HepG2 (cell line): ENCODE data around the gene SEMA4B. TPM values are rescaled to one million over a fixed set of nuclear protein-coding genes. Genes with fewer than 3 reads are reported as not detected.

Experiments used
- CBX5 ChIP-seq: sonication (generic); formaldehyde crosslinking; IDR thresholded peaks from 2 replicates; pipeline ENCODE4 v1.4.0; 2020; ENCODE audit warnings: missing genetic modification reagents, borderline replicate concordance
- DNMT1 ChIP-seq: sonication (generic); formaldehyde crosslinking; IDR thresholded peaks from 2 replicates; pipeline ENCODE4 v1.5.1; 2020; ENCODE audit warnings: mild to moderate bottlenecking, missing genetic modification reagents
- FOXK1 ChIP-seq: sonication (generic); formaldehyde crosslinking; IDR thresholded peaks from 2 replicates; pipeline ENCODE4 v1.4.0; 2020; ENCODE audit warnings: low read depth, missing genetic modification reagents, borderline replicate concordance
- HES4 ChIP-seq: sonication (generic); formaldehyde crosslinking; IDR thresholded peaks from 2 replicates; pipeline ENCODE4 v1.9.0; 2021; ENCODE audit warnings: mild to moderate bottlenecking, missing genetic modification reagents, borderline replicate concordance
- HOXA7 ChIP-seq: sonication (generic); formaldehyde crosslinking; IDR thresholded peaks from 2 replicates; pipeline ENCODE4 v1.8.1; 2022; ENCODE audit warnings: mild to moderate bottlenecking, missing genetic modification reagents, moderate library complexity
- IKZF5 ChIP-seq: IDR thresholded peaks from 2 replicates; pipeline ENCODE4 v1.6.1; 2018; ENCODE audit warnings: missing genetic modification reagents, mild to moderate bottlenecking, missing compliant biosample characterization
- KDM2A ChIP-seq: sonication (generic); formaldehyde crosslinking; IDR thresholded peaks from 2 replicates; pipeline ENCODE4 v1.4.0; 2020; ENCODE audit warnings: low read depth, missing genetic modification reagents, borderline replicate concordance
- MEF2D ChIP-seq: sonication (generic); formaldehyde crosslinking; IDR thresholded peaks from 2 replicates; pipeline ENCODE4 v1.5.1; 2020; ENCODE audit warnings: mild to moderate bottlenecking, missing genetic modification reagents
- MYPOP ChIP-seq: sonication (generic); formaldehyde crosslinking; IDR thresholded peaks from 2 replicates; pipeline ENCODE4 v1.8.1; 2023; ENCODE audit warnings: mild to moderate bottlenecking, moderate library complexity, missing genetic modification reagents
- NFYB ChIP-seq: sonication (generic); formaldehyde crosslinking; IDR thresholded peaks from 2 replicates; pipeline ENCODE4 v1.4.0; 2020; ENCODE audit warnings: missing genetic modification reagents
- NKX3-1 ChIP-seq: sonication (generic); formaldehyde crosslinking; IDR thresholded peaks from 2 replicates; pipeline ENCODE4 v1.5.0; 2020; ENCODE audit warnings: missing genetic modification reagents
- RARA ChIP-seq: IDR thresholded peaks from 2 replicates; pipeline ENCODE4 v1.6.1; 2016; ENCODE audit warnings: missing genetic modification reagents, missing compliant biosample characterization
- RBFOX2 ChIP-seq: fragments of 200-400 bp; formaldehyde crosslinking; IDR thresholded peaks from 2 replicates; pipeline ENCODE4 v1.6.1; 2017; ENCODE audit warnings: low read depth, mild to moderate bottlenecking, low read length
- SAP130 ChIP-seq: IDR thresholded peaks from 2 replicates; pipeline ENCODE4 v1.6.1; 2016; ENCODE audit warnings: low read depth
- SETDB1 ChIP-seq: sonication (generic); formaldehyde crosslinking; IDR thresholded peaks from 2 replicates; pipeline ENCODE4 v1.5.1; 2020; ENCODE audit warnings: missing genetic modification reagents, mild to moderate bottlenecking, borderline replicate concordance
- ZBTB26 ChIP-seq: IDR thresholded peaks from 2 replicates; pipeline ENCODE4 v1.6.1; 2016; ENCODE audit warnings: missing compliant biosample characterization, missing genetic modification reagents, borderline replicate concordance
- ZBTB34 ChIP-seq: sonication (generic); formaldehyde crosslinking; IDR thresholded peaks from 2 replicates; pipeline ENCODE4 v1.8.0; 2022; ENCODE audit warnings: mild to moderate bottlenecking, missing genetic modification reagents
- ZMYM3 ChIP-seq: sonication (generic); formaldehyde crosslinking; IDR thresholded peaks from 2 replicates; pipeline ENCODE4 v1.5.1; 2020; ENCODE audit warnings: mild to moderate bottlenecking, missing genetic modification reagents
- ZMYM4 ChIP-seq: sonication (generic); formaldehyde crosslinking; IDR thresholded peaks from 2 replicates; pipeline ENCODE4 v1.8.1; 2023; ENCODE audit warnings: mild to moderate bottlenecking, missing genetic modification reagents
- ZNF34 ChIP-seq: sonication (generic); formaldehyde crosslinking; IDR thresholded peaks from 2 replicates; pipeline ENCODE4 v1.4.0; 2020; ENCODE audit warnings: mild to moderate bottlenecking, missing genetic modification reagents, borderline replicate concordance
- ZNF350 ChIP-seq: sonication (generic); formaldehyde crosslinking; IDR thresholded peaks from 2 replicates; pipeline ENCODE4 v1.4.0; 2020; ENCODE audit warnings: mild to moderate bottlenecking, low read depth, missing genetic modification reagents, borderline replicate concordance
- ZNF550 ChIP-seq: sonication (generic); formaldehyde crosslinking; IDR thresholded peaks from 2 replicates; pipeline ENCODE4 v1.4.0; 2020; ENCODE audit warnings: mild to moderate bottlenecking, missing genetic modification reagents, borderline replicate concordance
- ZNF552 ChIP-seq: sonication (generic); formaldehyde crosslinking; IDR thresholded peaks from 2 replicates; pipeline ENCODE4 v1.9.0; 2022; ENCODE audit warnings: missing genetic modification reagents, mild to moderate bottlenecking, borderline replicate concordance
- ZNF563 ChIP-seq: sonication (generic); formaldehyde crosslinking; IDR thresholded peaks from 2 replicates; pipeline ENCODE4 v1.8.0; 2022; ENCODE audit warnings: mild to moderate bottlenecking, moderate library complexity, missing genetic modification reagents
- ZNF709 ChIP-seq: sonication (generic); formaldehyde crosslinking; IDR thresholded peaks from 2 replicates; pipeline ENCODE4 v1.5.0; 2020; ENCODE audit warnings: mild to moderate bottlenecking, missing genetic modification reagents
- ZNF792 ChIP-seq: IDR thresholded peaks from 2 replicates; pipeline ENCODE4 v1.6.1; 2016
- polyA plus RNA-seq, 8 experiments: library from polyadenylated mRNA; depleted of rRNA in 3 of 8; stranded (reverse) in 7 of 8; unstranded in 1 of 8; fragments of >200 nt; fragmentation: Illumina TruSeq in 4 of 8; extraction: Trizol in 4 of 8; gene quantifications; 2 replicates each; pipeline versions ENCODE4 v1.2.1 to v1.2.3, GENCODE V29; 2011 to 2016; ENCODE audit warnings: low read depth in 4 of 8, missing spikeins in 1 of 8, mixed read lengths in 1 of 8; ENCODE audit not compliant: insufficient read depth in 1 of 8
- total RNA-seq, 5 experiments: library from RNA; depleted of rRNA; stranded (reverse); fragments of >200 nt; fragmentation: Illumina TruSeq; extraction: Trizol; gene quantifications; 2 replicates each; pipeline ENCODE4 v1.2.3, GENCODE V29; 2016; ENCODE audit warnings: low read depth in 1 of 5

SEMA4B gene
- total and polyA plus RNA-seq, 2 of the 13 experiments (the other 11 are each of a cell fraction or from before 2014, with no cell fraction given) = 2.1 to 17.0 TPM

GRCh38 chr15:90191794-90192509 is 9.2 kb upstream of the SEMA4B start (continued):
- TF ChIP-seq MYPOP (CRISPR knock-in tag) (no peak), ZNF709 (CRISPR knock-in tag) (no peak), NKX3-1 (CRISPR knock-in tag) (no peak), NFYB (CRISPR knock-in tag) (peak; percentile 41), ZBTB34 (CRISPR knock-in tag) (peak; percentile 20; the same call in 1 of the 2 replicates), FOXK1 (peak; percentile 64; the same call in 1 of the 2 replicates), RBFOX2 (0 out of 2 replicates have a peak, but pooled peaks have one; percentile 21), CBX5 (CRISPR knock-in tag) (peak; percentile 46; the same call in 1 of the 2 replicates), ZNF563 (CRISPR knock-in tag) (no peak), RARA (CRISPR knock-in tag) (peak; percentile 62), ZNF550 (CRISPR knock-in tag) (0 out of 2 replicates have a peak, but pooled peaks have one; percentile 47), SETDB1 (CRISPR knock-in tag) (no peak), MEF2D (CRISPR knock-in tag) (no peak), IKZF5 (CRISPR knock-in tag) (peak; percentile 54), KDM2A (CRISPR knock-in tag) (0 out of 2 replicates have a peak, but pooled peaks have one; percentile 12), SAP130 (peak; percentile 72), ZNF792 (CRISPR knock-in tag) (peak; percentile 33; the same call in 1 of the 2 replicates), HOXA7 (CRISPR knock-in tag) (no peak), ZNF552 (CRISPR knock-in tag) (no peak), ZMYM3 (CRISPR knock-in tag) (peak; percentile 27; the same call in 1 of the 2 replicates), ZMYM4 (CRISPR knock-in tag) (peak; percentile 63; the same call in 1 of the 2 replicates), ZNF350 (CRISPR knock-in tag) (0 out of 2 replicates have a peak, but pooled peaks have one; percentile 26), HES4 (CRISPR knock-in tag) (no peak), ZBTB26 (CRISPR knock-in tag) (peak; percentile 76; the same call in 1 of the 2 replicates), DNMT1 (CRISPR knock-in tag) (no peak), ZNF34 (no peak)
